Activated naive CD4-positive, alpha-beta T cell treated with anti-CD3 and anti-CD28 coated beads, Interleukin-2, amount 10 ng/mL, durations not matched to agents 5 hours and 36 hours (primary cell): ENCODE measurements around the gene PDCD1LG2. TPM values are rescaled to one million over a fixed set of nuclear protein-coding genes. Genes with fewer than 3 reads are reported as not detected.

Source experiments
- total RNA-seq, 2 experiments: library from RNA; stranded (reverse); gene quantifications; one replicate each; pipeline ENCODE4 v1.2.3, GENCODE V29; 2021

Gene PDCD1LG2
- 1 to 10 TPM; 1.0 to 1.2 TPM for total RNA-seq

GRCh38 chr9:5510360-5510931, at the start of gene PDCD1LG2:
Gene PDCD1LG2 (plus strand): TSS chr9:5510531. CDS start chr9:5522547, 12,016 bp downstream.

Other genes with a start within 250 kb of the PDCD1LG2 start
- gene RLN2, start 205.8 kb upstream of the PDCD1LG2 start, total RNA-seq, result 1 to 10 TPM; 2.4 to 2.6 TPM
- 1 to 10 TPM; 2.3 to 2.8 TPM for gene RLN1, start 170.7 kb upstream of the PDCD1LG2 start, total RNA-seq
- gene PLGRKT, start 72.6 kb upstream of the PDCD1LG2 start, total RNA-seq, result 10 to 100 TPM; 27.8 to 28.1 TPM
- gene CD274, start 60.0 kb upstream of the PDCD1LG2 start, total RNA-seq, result 10 to 100 TPM in 1 of 2 experiments, 1 to 10 TPM in 1; 9.5 to 10.7 TPM
- 10 to 100 TPM; 17.8 to 18.4 TPM for gene RIC1, start 118.6 kb downstream of the PDCD1LG2 start, total RNA-seq